ENCODE results near the gene MCC.

The MCC gene

GRCh38 chr5:113249206-113249605 lies 239.0 kb downstream of the MCC start:
- Histone ChIP-seq H3K4me1 (ENCODE audit: control insufficient read depth, insufficient read depth, low read length) (peaks cover 20% of the 10 kb centered on the region), H3K4me3 (ENCODE audit: low read depth, low read length) (no peak overlapping the region), H3K27me3 (ENCODE audit: control insufficient read depth, insufficient read depth, low read length) (no peaks in the 10 kb centered on the region), H3K9ac (ENCODE audit: low read depth, low read length) (no peak overlapping the region), H3K36me3 (ENCODE audit: control insufficient read depth, insufficient read depth, low read length) (no peaks in the 10 kb centered on the region), H3K9me3 (ENCODE audit: control insufficient read depth, insufficient read depth, low read length) (no peaks in the 10 kb centered on the region)

GRCh38 chr5:113246361-113246870 lies 241.8 kb downstream of the MCC start:
- Histone ChIP-seq H3K27me3 (ENCODE audit: control insufficient read depth, insufficient read depth, low read length) (no peaks in the 10 kb centered on the region), H3K9ac (ENCODE audit: low read depth, low read length) (no peak overlapping the region), H3K9me3 (ENCODE audit: control insufficient read depth, insufficient read depth, low read length) (no peaks in the 10 kb centered on the region), H3K4me1 (ENCODE audit: control insufficient read depth, insufficient read depth, low read length) (peaks cover 20% of the 10 kb centered on the region), H3K36me3 (ENCODE audit: control insufficient read depth, insufficient read depth, low read length) (no peaks in the 10 kb centered on the region), H3K4me3 (ENCODE audit: low read depth, low read length) (no peak overlapping the region)

DNA sequence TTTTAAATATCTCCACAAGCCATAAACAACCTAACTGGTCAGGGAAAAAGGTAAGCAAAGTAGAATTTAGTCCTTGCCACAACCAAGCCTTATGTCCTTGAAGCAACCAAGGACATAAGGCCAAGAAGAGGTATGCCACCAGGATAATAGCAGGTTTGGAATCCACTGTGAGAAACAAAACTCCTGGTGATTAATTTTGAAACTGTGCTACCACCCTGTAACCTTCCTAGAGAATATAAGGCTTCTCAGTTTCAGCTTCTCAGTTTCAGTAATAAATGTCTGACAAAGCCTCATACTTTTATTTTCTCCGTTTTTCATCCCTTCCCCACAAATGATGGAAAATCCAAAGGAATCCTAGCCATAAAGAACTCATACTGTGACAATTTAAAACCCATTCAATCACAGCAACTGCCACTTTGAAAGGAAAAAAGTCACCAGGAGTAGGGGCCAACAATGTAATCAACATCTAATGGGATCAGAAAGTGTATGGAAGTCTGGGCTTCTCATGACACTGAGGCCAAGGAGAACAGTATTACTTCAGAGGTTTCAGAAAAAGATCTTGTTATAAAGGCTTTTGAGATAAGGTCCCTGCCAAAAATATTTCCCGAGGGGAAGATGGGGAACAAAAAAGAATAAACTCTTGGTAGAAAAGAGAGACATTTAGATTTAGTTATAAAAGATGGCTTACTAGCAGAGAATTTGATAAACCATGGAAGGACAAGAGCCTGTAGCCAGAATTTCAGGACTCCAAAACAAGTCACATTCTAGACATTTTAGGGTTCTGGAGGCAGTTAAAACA lies 242.6 kb downstream of the MCC start:
- H3K4me3 ChIP-seq (ENCODE audit: low read depth, low read length) = no peak overlapping the region
- no peaks in the 10 kb centered on the region for H3K36me3 ChIP-seq (ENCODE audit: control insufficient read depth, insufficient read depth, low read length)
- H3K9ac ChIP-seq (ENCODE audit: low read depth, low read length) = no peak overlapping the region
- no peaks in the 10 kb centered on the region for H3K9me3 ChIP-seq (ENCODE audit: control insufficient read depth, insufficient read depth, low read length)
- H3K4me1 ChIP-seq (ENCODE audit: control insufficient read depth, insufficient read depth, low read length) = peaks cover 16% of the 10 kb centered on the region
- no peaks in the 10 kb centered on the region for H3K27me3 ChIP-seq (ENCODE audit: control insufficient read depth, insufficient read depth, low read length)

DNA sequence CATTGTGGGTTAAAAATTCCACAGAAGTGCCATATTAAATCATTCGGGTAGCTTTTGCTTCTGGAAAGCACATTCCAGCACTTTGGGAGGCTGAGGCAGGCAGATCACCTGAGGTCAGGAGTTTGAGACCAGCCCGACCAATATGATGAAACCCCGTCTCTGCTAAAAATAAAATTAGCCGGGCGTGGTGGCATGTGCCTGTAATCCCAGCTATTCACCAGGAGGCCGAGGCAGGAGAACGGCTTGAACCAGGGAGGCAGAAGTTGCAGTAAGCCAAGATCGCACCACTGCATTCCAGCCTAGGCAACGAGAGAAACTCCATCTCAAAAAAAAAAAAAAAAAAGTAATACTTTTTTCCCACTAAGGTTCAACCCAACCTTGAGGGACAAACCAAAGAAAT lies 243.3 kb downstream of the MCC start:
- Histone ChIP-seq H3K4me1 (ENCODE audit: control insufficient read depth, insufficient read depth, low read length) (peaks cover 16% of the 10 kb centered on the region), H3K9me3 (ENCODE audit: control insufficient read depth, insufficient read depth, low read length) (no peaks in the 10 kb centered on the region), H3K9ac (ENCODE audit: low read depth, low read length) (no peak overlapping the region), H3K36me3 (ENCODE audit: control insufficient read depth, insufficient read depth, low read length) (no peaks in the 10 kb centered on the region), H3K4me3 (ENCODE audit: low read depth, low read length) (no peak overlapping the region), H3K27me3 (ENCODE audit: control insufficient read depth, insufficient read depth, low read length) (no peaks in the 10 kb centered on the region)

DNA sequence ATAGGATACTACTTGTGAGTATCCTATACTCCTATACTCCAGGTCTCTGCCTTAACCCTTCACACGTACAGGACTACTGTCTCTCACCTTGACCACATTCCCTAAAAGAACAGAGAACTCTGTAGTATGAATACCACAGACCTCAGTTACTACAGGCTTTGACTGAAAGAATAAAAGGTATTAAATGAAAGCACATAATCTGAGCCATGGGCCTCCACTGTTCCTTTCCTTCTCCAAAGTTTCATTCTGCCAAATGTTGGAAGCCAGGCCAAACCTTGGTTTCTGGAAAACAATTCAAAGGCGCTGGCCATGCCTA lies 244.9 kb downstream of the MCC start:
- no peaks in the 10 kb centered on the region for H3K36me3 ChIP-seq (ENCODE audit: control insufficient read depth, insufficient read depth, low read length)
- peaks cover 16% of the 10 kb centered on the region for H3K4me1 ChIP-seq (ENCODE audit: control insufficient read depth, insufficient read depth, low read length)
- no peaks in the 10 kb centered on the region for H3K27me3 ChIP-seq (ENCODE audit: control insufficient read depth, insufficient read depth, low read length)
- H3K9ac ChIP-seq (ENCODE audit: low read depth, low read length) = no peak overlapping the region
- H3K4me3 ChIP-seq (ENCODE audit: low read depth, low read length) = no peak overlapping the region
- no peaks in the 10 kb centered on the region for H3K9me3 ChIP-seq (ENCODE audit: control insufficient read depth, insufficient read depth, low read length)

DNA sequence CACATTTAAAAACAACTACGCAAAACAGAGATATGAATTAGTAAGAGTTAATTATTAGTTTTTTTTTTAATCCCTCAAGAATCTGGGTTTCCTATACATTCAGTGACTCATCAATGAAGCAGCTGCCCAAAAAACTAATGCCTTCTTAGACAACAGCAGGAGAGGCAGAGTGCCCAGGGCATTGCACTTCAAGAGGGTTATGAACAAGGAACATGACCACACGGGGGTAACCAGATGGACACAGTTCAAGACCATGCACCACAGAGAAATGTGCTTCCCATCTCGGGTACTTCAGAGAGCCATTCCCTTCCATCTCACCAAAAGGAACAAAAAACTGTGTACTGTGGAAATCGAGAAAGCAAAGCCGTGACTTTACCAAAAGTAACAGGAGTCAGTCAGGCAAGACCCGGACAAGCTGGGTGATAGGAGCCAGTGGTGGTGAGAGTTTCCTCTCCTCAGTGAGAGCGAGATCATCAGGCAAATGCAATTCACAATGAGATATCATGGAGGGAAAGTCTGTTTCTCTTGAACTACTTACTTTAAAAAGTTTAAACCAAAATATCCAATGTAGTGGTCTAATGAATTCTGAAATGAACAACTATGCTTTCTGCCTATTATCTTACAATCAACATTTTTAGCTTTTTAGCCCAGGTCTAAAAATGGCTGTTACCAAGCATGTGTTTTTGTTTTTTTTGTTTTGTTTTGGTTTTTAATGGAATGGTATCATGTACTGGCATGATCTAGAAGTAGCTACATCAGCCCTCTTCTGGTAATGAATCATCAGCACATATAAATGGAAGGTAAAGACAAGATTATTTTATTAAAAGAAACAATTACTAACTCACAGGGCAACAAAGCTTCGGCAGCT lies 245.5 kb downstream of the MCC start:
- Histone ChIP-seq H3K4me3 (ENCODE audit: low read depth, low read length) (no peak overlapping the region), H3K9me3 (ENCODE audit: control insufficient read depth, insufficient read depth, low read length) (no peaks in the 10 kb centered on the region), H3K36me3 (ENCODE audit: control insufficient read depth, insufficient read depth, low read length) (no peaks in the 10 kb centered on the region), H3K27me3 (ENCODE audit: control insufficient read depth, insufficient read depth, low read length) (no peaks in the 10 kb centered on the region), H3K4me1 (ENCODE audit: control insufficient read depth, insufficient read depth, low read length) (peaks cover 16% of the 10 kb centered on the region), H3K9ac (ENCODE audit: low read depth, low read length) (no peak overlapping the region)

- H3K9ac ChIP-seq (ENCODE audit: low read depth, low read length) = no peak overlapping the region
- no peaks in the 10 kb centered on the region for H3K36me3 ChIP-seq (ENCODE audit: control insufficient read depth, insufficient read depth, low read length)
- H3K27me3 ChIP-seq (ENCODE audit: control insufficient read depth, insufficient read depth, low read length) = no peaks in the 10 kb centered on the region
- no peak overlapping the region for H3K4me3 ChIP-seq (ENCODE audit: low read depth, low read length)
- peaks cover 18% of the 10 kb centered on the region for H3K4me1 ChIP-seq (ENCODE audit: control insufficient read depth, insufficient read depth, low read length)
- H3K9me3 ChIP-seq (ENCODE audit: control insufficient read depth, insufficient read depth, low read length) = no peaks in the 10 kb centered on the region
Measured at GRCh38 chr5:113240951-113241726, 247.1 kb downstream of the MCC start.

DNA sequence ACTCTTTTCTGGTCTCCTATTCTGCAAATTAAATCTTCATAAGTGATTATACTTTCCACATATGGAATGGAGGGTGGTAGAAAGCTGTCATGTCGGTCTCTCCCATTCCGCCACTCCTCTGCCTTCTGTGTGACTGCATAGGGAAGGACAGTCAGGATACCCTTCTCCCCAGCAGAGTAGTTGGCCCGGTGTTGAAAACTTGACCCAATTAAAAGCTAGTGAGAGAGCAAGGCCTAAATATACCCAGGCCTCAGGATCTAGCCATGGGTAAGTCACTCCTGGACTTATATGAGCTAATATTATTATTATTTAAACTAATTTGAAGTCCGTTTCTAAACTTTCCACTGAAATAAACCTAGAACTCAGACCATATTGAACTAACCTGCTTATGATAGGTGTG lies 248.2 kb downstream of the MCC start:
- Histone ChIP-seq H3K36me3 (ENCODE audit: control insufficient read depth, insufficient read depth, low read length) (no peaks in the 10 kb centered on the region), H3K9ac (ENCODE audit: low read depth, low read length) (no peak overlapping the region), H3K4me1 (ENCODE audit: control insufficient read depth, insufficient read depth, low read length) (peaks cover 22% of the 10 kb centered on the region), H3K4me3 (ENCODE audit: low read depth, low read length) (no peak overlapping the region), H3K9me3 (ENCODE audit: control insufficient read depth, insufficient read depth, low read length) (no peaks in the 10 kb centered on the region), H3K27me3 (ENCODE audit: control insufficient read depth, insufficient read depth, low read length) (no peaks in the 10 kb centered on the region)

- Histone ChIP-seq H3K4me1 (ENCODE audit: control insufficient read depth, insufficient read depth, low read length) (peaks cover 24% of the 10 kb centered on the region), H3K4me3 (ENCODE audit: low read depth, low read length) (no peak overlapping the region), H3K9me3 (ENCODE audit: control insufficient read depth, insufficient read depth, low read length) (no peaks in the 10 kb centered on the region), H3K36me3 (ENCODE audit: control insufficient read depth, insufficient read depth, low read length) (no peaks in the 10 kb centered on the region), H3K9ac (ENCODE audit: low read depth, low read length) (no peak overlapping the region), H3K27me3 (ENCODE audit: control insufficient read depth, insufficient read depth, low read length) (no peaks in the 10 kb centered on the region)
Measured at GRCh38 chr5:113237893-113238292, 250.4 kb downstream of the MCC start.

- no peaks in the 10 kb centered on the region for H3K36me3 ChIP-seq (ENCODE audit: control insufficient read depth, insufficient read depth, low read length)
- no peak overlapping the region for H3K9ac ChIP-seq (ENCODE audit: low read depth, low read length)
- peaks cover 24% of the 10 kb centered on the region for H3K4me1 ChIP-seq (ENCODE audit: control insufficient read depth, insufficient read depth, low read length)
- H3K4me3 ChIP-seq (ENCODE audit: low read depth, low read length) = no peak overlapping the region
- H3K27me3 ChIP-seq (ENCODE audit: control insufficient read depth, insufficient read depth, low read length) = no peaks in the 10 kb centered on the region
- no peaks in the 10 kb centered on the region for H3K9me3 ChIP-seq (ENCODE audit: control insufficient read depth, insufficient read depth, low read length)
Measured at GRCh38 chr5:113236536-113237288, 251.5 kb downstream of the MCC start.

GRCh38 chr5:113235884-113236283 lies 252.4 kb downstream of the MCC start:
- Histone ChIP-seq H3K4me1 (ENCODE audit: control insufficient read depth, insufficient read depth, low read length) (peaks cover 29% of the 10 kb centered on the region), H3K4me3 (ENCODE audit: low read depth, low read length) (no peak overlapping the region), H3K9ac (ENCODE audit: low read depth, low read length) (no peak overlapping the region), H3K9me3 (ENCODE audit: control insufficient read depth, insufficient read depth, low read length) (no peaks in the 10 kb centered on the region), H3K36me3 (ENCODE audit: control insufficient read depth, insufficient read depth, low read length) (no peaks in the 10 kb centered on the region), H3K27me3 (ENCODE audit: control insufficient read depth, insufficient read depth, low read length) (no peaks in the 10 kb centered on the region)

Data from iPS-15b (cell line).